Hair follicle dermal papilla cell (primary cell): ENCODE measurements around the gene IARS1. TPM values are rescaled to one million over a fixed set of nuclear protein-coding genes. Genes with fewer than 3 reads are reported as not detected.

ENCODE experiments used
- small RNA-seq: library from RNA; depleted of rRNA; stranded (forward); fragments of <200 nt; gene quantifications from one replicate; pipeline ENCODE3, GENCODE V24; 2012
- total RNA-seq: library from RNA; depleted of rRNA; stranded (reverse); fragments of >200 nt; gene quantifications from 2 replicates; pipeline ENCODE4 v1.2.3, GENCODE V29; 2012

Gene IARS1
- total RNA-seq = 311 and 414 TPM in 2 replicates

DNA sequence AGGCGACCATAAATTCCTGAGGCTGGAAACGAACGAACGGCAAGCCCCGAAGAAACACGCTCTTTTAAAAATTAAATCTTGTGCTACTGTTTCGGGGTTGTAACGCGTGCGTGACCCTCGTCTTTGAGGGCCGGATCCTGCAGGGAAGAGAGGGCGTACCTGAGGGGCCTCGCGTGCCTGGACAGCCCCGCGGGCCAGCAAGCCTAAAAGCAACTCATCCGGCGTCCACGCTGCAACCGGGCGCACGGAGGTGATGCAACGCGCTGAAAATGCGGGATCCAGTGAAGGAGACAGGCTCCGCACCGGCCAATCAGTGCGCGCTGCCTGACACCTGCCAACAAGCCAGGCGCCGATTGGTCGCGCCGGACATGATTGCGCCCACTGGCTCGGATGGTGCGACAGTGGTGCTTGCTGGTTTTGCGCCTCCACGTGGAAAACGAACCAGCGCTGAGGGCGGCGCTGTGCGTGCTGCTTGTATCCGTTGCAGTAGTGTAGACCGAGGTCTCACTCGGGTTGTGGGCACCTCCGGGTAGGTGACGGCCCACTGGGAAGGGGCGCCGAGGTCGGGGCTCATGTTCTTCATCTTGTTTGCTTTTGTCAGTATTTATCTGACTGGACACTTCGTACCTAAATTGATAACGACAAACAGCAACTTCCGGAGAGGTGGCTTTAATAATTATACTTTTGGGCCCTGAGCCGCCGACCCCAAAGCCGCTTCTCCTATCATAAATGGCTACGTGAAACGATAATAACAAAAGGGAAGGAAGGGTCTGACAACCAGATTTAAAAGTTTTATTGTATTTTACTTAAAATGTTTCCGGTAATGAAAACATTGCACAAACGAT, at the start of gene IARS1:
Gene IARS1 (minus strand): TSS at position 246 of the 845 bp plus-strand sequence. CDS start 4,278 bp downstream, outside the sequence.

DNA sequence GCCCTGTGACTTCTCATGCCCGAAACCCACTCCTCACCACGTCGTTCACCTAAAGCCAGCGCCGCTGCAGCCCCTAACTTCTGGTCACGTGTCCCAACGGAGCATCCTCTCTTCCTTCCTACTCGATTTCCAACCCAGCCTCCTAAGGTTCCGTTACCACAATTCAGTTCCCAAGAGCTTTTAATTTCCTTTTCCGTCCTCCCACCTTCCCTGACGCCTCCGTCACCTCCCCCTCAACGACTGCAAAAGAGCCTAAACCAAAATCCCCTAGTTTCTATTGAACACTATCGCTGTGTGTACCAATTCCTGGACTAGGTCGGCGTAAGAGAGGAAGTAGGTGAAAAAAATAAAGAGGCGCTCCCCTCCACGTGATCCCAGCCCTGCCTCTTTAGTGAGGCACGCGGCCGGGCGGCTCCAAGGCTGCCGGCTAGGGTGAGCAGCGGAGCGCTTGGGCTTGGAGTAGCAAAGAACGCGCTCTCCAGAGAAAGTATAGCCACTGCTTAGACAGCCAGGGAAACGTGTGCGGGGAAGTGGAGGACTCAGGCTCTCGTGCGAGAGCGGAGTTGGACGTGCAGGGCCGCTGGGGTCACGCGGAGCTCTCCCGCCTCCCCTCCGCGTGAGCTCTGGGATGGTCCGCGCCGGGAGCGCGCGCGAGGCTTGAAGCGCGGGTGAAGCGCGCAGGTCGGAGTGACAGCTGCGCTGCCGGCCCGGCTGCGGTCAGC, 31.9 kb upstream of the IARS1 start, which contains the start of the genes CENPP and NOL8:
Gene CENPP (plus strand): TSS at position 685 of the 722 bp plus-strand sequence.
Gene NOL8 (minus strand): TSS at position 82 of the 722 bp plus-strand sequence. CDS start 1,189 bp downstream, outside the sequence.

Small RNA genes within 50 kb of the gene (small RNA-seq; reads per million reads assigned to genes)
- not detected for gene MIR3651
- 49.1 reads per million, percentile 97 among the genes with 10 or more reads in this experiment for gene SNORA84

Other genes with a start within 250 kb of the IARS1 start
- 98.5 and 110 TPM in 2 replicates for gene SPTLC1, start 178.3 kb downstream of the IARS1 start, total RNA-seq
- 23.0 and 25.6 TPM in 2 replicates for gene NOL8, start 31.7 kb upstream of the IARS1 start, total RNA-seq
- 2.4 and 3.4 TPM in 2 replicates for gene CENPP, start 32.3 kb upstream of the IARS1 start, total RNA-seq
- 2.1 and 4.1 TPM in 2 replicates for gene OGN, start 110.9 kb upstream of the IARS1 start, total RNA-seq
- gene OMD, start 130.8 kb upstream of the IARS1 start, total RNA-seq = 8.0 and 16.2 TPM in 2 replicates
- gene ASPN, start 188.8 kb upstream of the IARS1 start, total RNA-seq = 38.5 and 49.8 TPM in 2 replicates
- 34.5 and 38.5 TPM in 2 replicates for gene ECM2, start 242.3 kb upstream of the IARS1 start, total RNA-seq